Large intestine (tissue), 12 donors: ENCODE data around the gene CDH13. TPM values are rescaled to one million over a fixed set of nuclear protein-coding genes. Genes with fewer than 3 reads are reported as not detected.
A peak's percentile ranks its signal among the peaks of the same experiment; 100 is the strongest.

Experiments used
- DNase-seq, 2 donors: peaks; one replicate each; pipeline versions ENCODE4 v3.0.0 to v3.0.0-alpha.2; 2013
- H3K27ac ChIP-seq: one replicate; pipeline ENCODE4 v1.5.1; 2013; ENCODE audit warnings: low read length
- H3K27me3 ChIP-seq: 2 replicates; pipeline ENCODE4 v1.6.1; 2013; ENCODE audit warnings: low read length; ENCODE audit not compliant: control insufficient read depth, insufficient read depth
- H3K36me3 ChIP-seq: 2 replicates; pipeline ENCODE4 v1.6.1; 2013; ENCODE audit warnings: low read length; ENCODE audit not compliant: control insufficient read depth, insufficient read depth
- H3K4me1 ChIP-seq: one replicate; pipeline ENCODE4 v1.6.1; 2013; ENCODE audit warnings: low read length; ENCODE audit not compliant: control insufficient read depth, insufficient read depth
- H3K4me3 ChIP-seq: one replicate; pipeline ENCODE4 v1.5.1; 2013; ENCODE audit warnings: low read length
- H3K9me3 ChIP-seq: one replicate; pipeline ENCODE4 v1.6.1; 2013; ENCODE audit warnings: mild to moderate bottlenecking, low read depth, low read length, moderate library complexity; ENCODE audit not compliant: control insufficient read depth
- WGBS: methylation state at CpG from one replicate; pipeline ENCODE4 v1.1.5; 2013; ENCODE audit warnings: low lambda C conversion rate; ENCODE audit not compliant: insufficient coverage; 5-methylcytosine and 5-hydroxymethylcytosine counted together
- long read RNA-seq, 11 donors: transcript quantifications; one replicate each; lab custom pipeline, GENCODE V29; 2026
- polyA plus RNA-seq: library from polyadenylated mRNA; unstranded; fragments of 120-200 nt; gene quantifications from one replicate; pipeline ENCODE4 v1.2.1, GENCODE V29; 2013

Gene CDH13
- 17.1 TPM for polyA plus RNA-seq
- long read RNA-seq, donor 1, partial matches to known transcripts, result 6 of 6 reads
- long read RNA-seq, donor 1, other reads (novel, unspliced or antisense), result 0 of 6 reads
- long read RNA-seq, donor 2, result 0 reads
- long read RNA-seq, donor 3, result 0 reads
- long read RNA-seq, donor 4, result 0 reads
- long read RNA-seq, donor 5, result 0 reads
- long read RNA-seq, donor 6, result 0 reads
- long read RNA-seq, donor 7, result 0 reads
- long read RNA-seq, donor 8, result 0 reads
- long read RNA-seq, donor 9, result 0 reads
- long read RNA-seq, donor 10, result 0 reads
- long read RNA-seq, donor 11, result 0 reads

DNA sequence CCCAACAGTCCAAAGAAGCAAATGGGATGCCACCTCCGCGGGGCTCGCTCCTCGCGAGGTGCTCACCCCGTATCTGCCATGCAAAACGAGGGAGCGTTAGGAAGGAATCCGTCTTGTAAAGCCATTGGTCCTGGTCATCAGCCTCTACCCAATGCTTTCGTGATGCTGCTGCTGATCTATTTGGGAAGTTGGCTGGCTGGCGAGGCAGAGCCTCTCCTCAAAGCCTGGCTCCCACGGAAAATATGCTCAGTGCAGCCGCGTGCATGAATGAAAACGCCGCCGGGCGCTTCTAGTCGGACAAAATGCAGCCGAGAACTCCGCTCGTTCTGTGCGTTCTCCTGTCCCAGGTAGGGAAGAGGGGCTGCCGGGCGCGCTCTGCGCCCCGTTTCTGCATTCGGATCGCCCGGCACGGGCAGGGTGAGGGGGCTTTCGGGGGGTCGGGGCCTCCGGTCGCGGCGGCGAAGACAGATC is at the start of gene CDH13:
CDH13 (plus strand) TSS at position 179 of the 471 bp plus-strand sequence.
- peak in 1 of 2 donors; percentile 35 for DNase-seq
- WGBS, result no CpG with 5 or more reads among the region's 39 CpGs
- no peaks in the 10 kb centered on the region for H3K36me3 ChIP-seq
- peak within 1 kb of the TSS; percentile 40 for H3K4me3 ChIP-seq
- H3K27ac ChIP-seq, result no peak within 1 kb of the TSS
- H3K9me3 ChIP-seq, result peaks cover 4% of the 10 kb centered on the region
- H3K4me1 ChIP-seq, result peaks cover 6% of the 10 kb centered on the region
- H3K27me3 ChIP-seq, result peaks cover 66% of the 10 kb centered on the region

DNA sequence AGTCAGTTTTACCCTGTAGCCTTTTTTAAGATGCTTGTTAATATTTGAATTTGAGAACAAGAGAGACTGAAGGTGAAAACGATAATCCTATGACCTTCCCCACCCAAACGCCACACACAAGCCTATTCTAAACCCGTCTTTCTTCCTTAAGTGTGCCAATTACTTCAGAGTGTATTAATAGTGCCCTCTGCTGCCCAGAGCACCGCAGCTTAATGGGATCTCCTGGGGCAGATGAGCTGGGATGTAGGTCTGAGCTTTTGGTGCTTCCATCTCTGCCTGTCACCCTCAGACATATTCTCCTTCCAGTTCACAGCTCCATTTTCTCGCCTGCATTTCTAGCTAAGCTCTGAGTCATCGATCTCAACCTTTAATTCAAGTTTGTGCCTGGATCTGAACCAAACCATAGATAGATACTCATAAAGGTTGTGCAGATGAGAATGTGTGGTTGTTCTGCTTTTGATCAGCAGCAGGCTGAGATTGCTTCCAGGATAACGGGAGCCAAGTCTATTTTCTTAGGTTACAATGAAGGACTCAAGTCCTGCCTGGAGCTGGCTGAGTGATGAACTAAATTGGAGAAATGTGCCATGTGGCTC is 46.4 kb upstream of the CDH13 start:
- Histone ChIP-seq H3K27ac (no peak overlapping the region), H3K4me1 (no peaks in the 10 kb centered on the region), H3K36me3 (no peaks in the 10 kb centered on the region), H3K27me3 (no peaks in the 10 kb centered on the region), H3K9me3 (no peaks in the 10 kb centered on the region), H3K4me3 (no peak overlapping the region)
- peak in 1 of 2 donors; percentile 23 for DNase-seq
- 56% methylated on average over 3 of the region's 7 CpGs for WGBS

DNA sequence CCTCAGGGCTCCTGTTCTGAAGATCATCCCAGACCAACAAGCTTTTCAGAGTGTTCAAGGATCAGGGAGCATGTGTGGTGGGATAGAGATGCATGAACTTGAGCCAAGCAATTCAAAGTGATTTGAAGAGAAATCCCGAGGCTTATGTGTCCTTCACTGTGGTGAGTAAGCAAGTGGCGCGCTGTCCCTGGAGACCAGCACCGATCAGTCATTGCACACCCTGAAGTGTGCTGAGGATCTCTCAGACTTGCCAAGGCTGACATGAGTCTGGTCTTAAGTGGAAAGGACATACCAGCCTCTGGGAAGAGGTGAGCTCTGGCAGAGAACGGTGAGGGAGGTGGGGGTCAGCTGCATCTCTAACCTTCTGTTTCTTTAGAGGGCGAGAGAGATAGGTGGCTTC is 43.8 kb upstream of the CDH13 start:
- no peak for DNase-seq
- Histone ChIP-seq H3K27me3 (no peaks in the 10 kb centered on the region), H3K4me3 (no peak overlapping the region), H3K27ac (no peak overlapping the region), H3K36me3 (no peaks in the 10 kb centered on the region), H3K9me3 (no peaks in the 10 kb centered on the region), H3K4me1 (peaks cover 5% of the 10 kb centered on the region)
- no CpG with 5 or more reads among the region's 6 CpGs for WGBS

DNA sequence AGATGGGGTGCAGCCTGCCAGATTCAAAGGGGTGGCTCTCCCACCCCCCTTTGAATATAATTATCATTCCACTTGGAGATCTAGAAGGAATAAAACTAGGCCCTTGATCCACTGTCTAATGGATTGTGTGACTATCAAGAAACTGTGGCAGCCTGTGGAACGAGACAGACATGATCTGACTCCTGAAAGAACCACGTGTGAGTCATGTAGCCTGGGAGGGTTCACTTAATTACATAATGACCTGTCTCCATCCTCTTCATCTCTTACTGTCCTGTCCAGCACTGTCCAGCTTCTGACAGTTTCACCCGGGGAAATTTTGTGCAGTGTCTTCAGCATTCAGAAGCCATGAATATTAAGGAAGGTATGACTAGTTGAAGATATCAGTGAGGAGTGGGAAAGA is 43.3 kb upstream of the CDH13 start:
- Histone ChIP-seq H3K4me3 (no peak overlapping the region), H3K36me3 (no peaks in the 10 kb centered on the region), H3K4me1 (peaks cover 5% of the 10 kb centered on the region), H3K9me3 (no peaks in the 10 kb centered on the region), H3K27me3 (no peaks in the 10 kb centered on the region), H3K27ac (no peak overlapping the region)
- DNase-seq, result no peak
- no CpG with 5 or more reads among the region's 3 CpGs for WGBS

DNA sequence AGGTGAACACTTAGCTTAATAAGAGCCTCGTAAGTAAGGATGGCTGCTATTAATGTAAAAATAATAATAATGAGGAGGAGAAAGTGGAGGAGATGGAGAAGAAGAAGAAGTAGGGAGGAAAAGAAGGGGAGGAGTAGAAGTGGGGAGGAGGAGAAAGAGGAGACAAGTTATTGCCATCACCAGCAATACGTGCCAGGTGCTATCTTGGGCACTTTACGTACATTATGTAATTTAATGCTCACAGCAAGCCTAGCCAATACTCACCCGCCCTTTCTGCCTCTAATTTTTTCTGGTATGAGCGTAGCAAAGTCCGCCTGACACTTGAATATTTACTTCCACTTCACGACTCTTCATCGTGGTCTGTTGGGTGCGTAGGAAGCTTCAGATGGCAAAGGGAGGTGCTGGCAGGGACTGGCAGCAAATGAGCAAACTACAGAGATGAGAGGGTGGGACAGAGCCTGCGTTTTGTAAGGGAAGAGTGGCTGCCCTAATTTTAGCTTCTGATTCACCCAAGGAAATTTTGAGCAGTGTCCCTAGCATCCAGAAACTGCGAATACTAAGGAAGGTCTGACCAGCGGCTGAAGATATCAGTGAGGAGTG is 42.1 kb upstream of the CDH13 start:
- Histone ChIP-seq H3K4me1 (peaks cover 5% of the 10 kb centered on the region), H3K4me3 (no peak overlapping the region), H3K27ac (no peak overlapping the region), H3K9me3 (no peaks in the 10 kb centered on the region), H3K27me3 (no peaks in the 10 kb centered on the region), H3K36me3 (no peaks in the 10 kb centered on the region)
- no peak for DNase-seq
- 93% methylated on average over 4 of the region's 12 CpGs for WGBS

DNA sequence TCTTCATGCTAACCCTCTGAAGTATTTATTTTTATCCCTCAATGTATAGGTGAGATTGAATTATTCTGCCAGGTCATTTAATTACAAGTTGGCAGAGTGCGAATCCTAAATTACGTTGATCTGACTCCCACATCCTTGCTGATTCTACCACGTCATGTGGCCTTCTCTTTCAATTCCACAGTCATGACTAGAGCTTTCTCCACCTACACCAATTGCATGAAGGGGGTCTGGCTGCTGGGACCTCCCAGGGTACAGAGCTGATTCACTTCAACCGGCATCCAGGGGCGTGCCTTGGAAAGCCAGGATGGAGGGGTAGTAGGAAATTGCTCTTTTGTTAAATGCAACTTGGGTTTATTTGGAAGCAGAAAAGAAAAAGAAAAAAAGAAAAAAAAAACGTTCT is 41.1 kb upstream of the CDH13 start:
- Histone ChIP-seq H3K4me3 (no peak overlapping the region), H3K27me3 (no peaks in the 10 kb centered on the region), H3K27ac (no peak overlapping the region), H3K4me1 (peaks cover 5% of the 10 kb centered on the region), H3K9me3 (no peaks in the 10 kb centered on the region), H3K36me3 (no peaks in the 10 kb centered on the region)
- 100% methylated on average over 2 of the region's 6 CpGs for WGBS
- DNase-seq, result no peak

GRCh38 chr16:82586130-82586529 is 40.6 kb upstream of the CDH13 start:
- H3K36me3 ChIP-seq, result no peaks in the 10 kb centered on the region
- no peak overlapping the region for H3K27ac ChIP-seq
- no peak for DNase-seq
- no peaks in the 10 kb centered on the region for H3K9me3 ChIP-seq
- peaks cover 5% of the 10 kb centered on the region for H3K4me1 ChIP-seq
- no peak overlapping the region for H3K4me3 ChIP-seq
- H3K27me3 ChIP-seq, result no peaks in the 10 kb centered on the region

DNA sequence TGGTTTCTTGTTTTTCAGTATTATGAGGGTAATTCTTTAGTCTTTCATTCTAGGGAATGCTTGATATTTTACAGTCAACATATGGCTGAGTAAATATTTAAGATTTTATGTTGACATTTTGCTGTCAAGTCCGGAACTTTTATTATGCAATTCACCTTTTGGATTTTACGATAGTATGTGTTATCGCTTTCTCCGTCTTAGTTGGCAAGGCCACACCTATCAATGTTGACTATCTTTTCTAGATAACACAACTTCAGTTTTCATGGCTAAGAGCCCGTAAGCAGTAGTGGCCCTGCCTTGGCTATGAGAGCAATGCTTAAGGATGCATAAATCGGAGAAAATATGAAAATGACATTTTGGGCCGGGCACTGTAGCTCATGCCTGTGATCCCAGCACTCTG is 39.5 kb upstream of the CDH13 start:
- Histone ChIP-seq H3K27ac (no peak overlapping the region), H3K9me3 (no peaks in the 10 kb centered on the region), H3K4me1 (peaks cover 5% of the 10 kb centered on the region), H3K27me3 (no peaks in the 10 kb centered on the region), H3K4me3 (no peak overlapping the region), H3K36me3 (no peaks in the 10 kb centered on the region)
- 33% methylated on average over 3 of the region's 7 CpGs for WGBS
- no peak for DNase-seq

DNA sequence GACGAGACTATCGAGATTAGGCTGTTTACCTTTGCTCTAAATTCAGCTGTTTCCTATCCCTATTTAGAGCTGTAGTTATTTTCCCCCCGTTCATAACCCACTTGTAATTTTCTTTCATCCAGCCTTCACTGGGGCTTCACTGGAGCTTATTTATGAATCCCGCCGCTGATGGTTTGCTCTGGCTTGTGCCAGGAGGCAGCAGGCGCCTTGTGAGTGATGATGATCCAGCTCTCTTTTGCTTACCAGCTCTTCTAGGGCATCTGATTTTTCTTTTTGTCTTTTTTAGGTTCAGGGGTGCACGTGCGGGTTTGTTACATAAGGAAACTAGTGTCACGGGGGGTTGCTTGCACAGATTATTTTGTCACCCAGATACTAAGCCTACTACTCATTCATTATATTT is 37.4 kb upstream of the CDH13 start:
- H3K4me3 ChIP-seq, result no peak overlapping the region
- H3K4me1 ChIP-seq, result peaks cover 5% of the 10 kb centered on the region
- WGBS, result no CpG with 5 or more reads among the region's 9 CpGs
- no peaks in the 10 kb centered on the region for H3K9me3 ChIP-seq
- no peaks in the 10 kb centered on the region for H3K27me3 ChIP-seq
- H3K36me3 ChIP-seq, result no peaks in the 10 kb centered on the region
- no peak for DNase-seq
- H3K27ac ChIP-seq, result no peak overlapping the region

- no peak overlapping the region for H3K27ac ChIP-seq
- DNase-seq, result no peak
- H3K36me3 ChIP-seq, result no peaks in the 10 kb centered on the region
- no peak overlapping the region for H3K4me3 ChIP-seq
- no peaks in the 10 kb centered on the region for H3K4me1 ChIP-seq
- no peaks in the 10 kb centered on the region for H3K9me3 ChIP-seq
- no CpG with 5 or more reads among the region's 4 CpGs for WGBS
- no peaks in the 10 kb centered on the region for H3K27me3 ChIP-seq
These were observed 32.7 kb upstream of the CDH13 start for GRCh38 chr16:82594114-82594513.
